HepG2 (cell line): ENCODE measurements around the gene NLRP12. TPM values are rescaled to one million over a fixed set of nuclear protein-coding genes. Genes with fewer than 3 reads are reported as not detected.

ENCODE experiments used
- FOSL2 ChIP-seq: sonication (generic); formaldehyde crosslinking; IDR thresholded peaks from 2 replicates; pipeline ENCODE4 v1.4.0; 2020; ENCODE audit warnings: missing genetic modification reagents
- FOXC1 ChIP-seq: sonication (generic); formaldehyde crosslinking; IDR thresholded peaks from 2 replicates; pipeline ENCODE4 v1.8.0; 2022; ENCODE audit warnings: mild to moderate bottlenecking, missing genetic modification reagents, borderline replicate concordance
- HNRNPL ChIP-seq: fragments of 200-400 bp; formaldehyde crosslinking; IDR thresholded peaks from 2 replicates; pipeline ENCODE4 v1.6.1; 2017; ENCODE audit warnings: mild to moderate bottlenecking, low read depth, low read length
- HNRNPUL1 ChIP-seq: fragments of 200-400 bp; formaldehyde crosslinking; IDR thresholded peaks from 2 replicates; pipeline ENCODE4 v1.6.1; 2017; ENCODE audit warnings: low read depth, mild to moderate bottlenecking, low read length, moderate library complexity
- MAFK ChIP-seq, 2 experiments: IDR thresholded peaks in 1 of 2; conservative IDR thresholded peaks in 1 of 2; 2 replicates each; pipeline ENCODE4 v1.6.1; 2011; ENCODE audit warnings: improper control_type of control experiment in 2 of 2, low read length in 2 of 2
- NR2F6 ChIP-seq, 2 experiments: IDR thresholded peaks; 2 replicates each; pipeline ENCODE4 v1.6.1; 2016; ENCODE audit warnings: antibody characterized with exemption in 1 of 2, mild to moderate bottlenecking in 1 of 2
- NRL ChIP-seq: sonication (generic); formaldehyde crosslinking; IDR thresholded peaks from 2 replicates; pipeline ENCODE4 v1.5.0; 2020; ENCODE audit warnings: missing genetic modification reagents, mild to moderate bottlenecking, moderate library complexity, borderline replicate concordance
- POGZ ChIP-seq: sonication (generic); formaldehyde crosslinking; IDR thresholded peaks from 2 replicates; pipeline ENCODE4 v1.4.0; 2020; ENCODE audit warnings: mild to moderate bottlenecking, missing genetic modification reagents
- SP140L ChIP-seq: sonication (generic); formaldehyde crosslinking; IDR thresholded peaks from 2 replicates; pipeline ENCODE4 v1.4.0; 2020; ENCODE audit warnings: missing genetic modification reagents, borderline replicate concordance
- ZEB1 ChIP-seq: IDR thresholded peaks from 2 replicates; pipeline ENCODE4 v1.6.1; 2012; ENCODE audit warnings: mild to moderate bottlenecking, low read depth, inconsistent platforms; ENCODE audit not compliant: insufficient replicate concordance
- ZNF160 ChIP-seq: sonication (generic); formaldehyde crosslinking; IDR thresholded peaks from 2 replicates; pipeline ENCODE4 v1.8.0; 2022; ENCODE audit warnings: mild to moderate bottlenecking, inconsistent platforms, missing genetic modification reagents
- ZNF230 ChIP-seq: sonication (generic); formaldehyde crosslinking; IDR thresholded peaks from 2 replicates; pipeline ENCODE4 v1.4.0; 2020; ENCODE audit warnings: mild to moderate bottlenecking, missing genetic modification reagents
- ZNF546 ChIP-seq: sonication (generic); formaldehyde crosslinking; conservative IDR thresholded peaks from 2 replicates; pipeline ENCODE4 v1.8.1; 2023; ENCODE audit warnings: mild to moderate bottlenecking, missing genetic modification reagents
- ZNF674 ChIP-seq: sonication (generic); formaldehyde crosslinking; IDR thresholded peaks from 2 replicates; pipeline ENCODE4 v1.5.0; 2020; ENCODE audit warnings: low read depth, mild to moderate bottlenecking, missing genetic modification reagents
- polyA plus RNA-seq, 8 experiments: library from polyadenylated mRNA; depleted of rRNA in 3 of 8; stranded (reverse) in 7 of 8; unstranded in 1 of 8; fragments of >200 nt; fragmentation: Illumina TruSeq in 4 of 8; extraction: Trizol in 4 of 8; gene quantifications; 2 replicates each; pipeline versions ENCODE4 v1.2.1 to v1.2.3, GENCODE V29; 2011 to 2016; ENCODE audit warnings: low read depth in 4 of 8, missing spikeins in 1 of 8, mixed read lengths in 1 of 8; ENCODE audit not compliant: insufficient read depth in 1 of 8
- total RNA-seq, 5 experiments: library from RNA; depleted of rRNA; stranded (reverse); fragments of >200 nt; fragmentation: Illumina TruSeq; extraction: Trizol; gene quantifications; 2 replicates each; pipeline ENCODE4 v1.2.3, GENCODE V29; 2016; ENCODE audit warnings: low read depth in 1 of 5
- TF ChIP-seq, protein P1 (sequence below): IDR thresholded peaks from 2 replicates; pipeline ENCODE4 v1.6.1; 2018; ENCODE audit warnings: missing genetic modification reagents, mild to moderate bottlenecking, missing compliant biosample characterization
- TF ChIP-seq, protein P2 (sequence below): sonication (generic); formaldehyde crosslinking; IDR thresholded peaks from 2 replicates; pipeline ENCODE4 v1.4.0; 2020; ENCODE audit warnings: mild to moderate bottlenecking, missing genetic modification reagents, borderline replicate concordance
- TF ChIP-seq, protein P3 (sequence below): sonication (generic); formaldehyde crosslinking; IDR thresholded peaks from 2 replicates; pipeline ENCODE4 v1.4.0; 2020; ENCODE audit warnings: mild to moderate bottlenecking, missing genetic modification reagents
- TF ChIP-seq, protein P4 (sequence below): sonication (generic); formaldehyde crosslinking; conservative IDR thresholded peaks from 2 replicates; pipeline ENCODE4 v1.4.0; 2020; ENCODE audit warnings: mild to moderate bottlenecking, missing genetic modification reagents, moderate library complexity

The NLRP12 gene
- total and polyA plus RNA-seq, 2 of the 13 experiments (the other 11 are each of a cell fraction or from before 2014, with no cell fraction given) = 0.15 to 0.20 TPM

DNA sequence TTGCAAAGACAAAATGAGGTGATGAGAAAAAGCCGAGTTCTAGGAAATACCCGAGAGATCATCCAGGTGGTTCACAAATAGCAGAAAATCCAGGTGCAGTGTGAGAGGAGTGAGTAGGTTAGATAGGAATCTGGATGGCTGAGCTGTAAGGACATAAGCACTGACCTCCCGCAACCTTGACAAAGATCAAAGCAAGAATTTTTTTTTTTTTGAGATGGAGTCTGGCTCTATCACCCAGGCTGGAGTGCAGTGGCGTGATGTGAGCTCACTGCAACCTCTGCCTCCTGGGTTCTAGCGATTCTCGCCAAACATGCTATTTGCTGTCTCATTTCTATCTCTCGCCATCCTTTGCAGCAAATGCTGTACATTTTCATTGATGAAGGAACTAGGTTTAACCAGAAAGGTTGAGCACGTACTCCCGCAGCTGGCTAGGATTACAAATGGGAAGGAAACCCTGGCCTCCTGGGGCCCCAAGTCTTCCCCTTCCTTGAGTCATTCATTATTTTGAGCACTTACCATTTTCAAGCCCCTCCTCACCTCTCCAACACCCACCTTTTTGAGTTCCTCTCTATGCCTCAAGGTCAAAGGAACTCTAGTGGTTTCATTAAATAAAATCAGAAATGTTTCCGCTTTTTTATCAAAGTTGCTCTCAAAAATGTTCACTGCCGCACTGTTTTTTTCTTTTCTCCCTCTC lies 38.8 kb downstream of the NLRP12 start (continued):
- TF ChIP-seq, protein P1, sequence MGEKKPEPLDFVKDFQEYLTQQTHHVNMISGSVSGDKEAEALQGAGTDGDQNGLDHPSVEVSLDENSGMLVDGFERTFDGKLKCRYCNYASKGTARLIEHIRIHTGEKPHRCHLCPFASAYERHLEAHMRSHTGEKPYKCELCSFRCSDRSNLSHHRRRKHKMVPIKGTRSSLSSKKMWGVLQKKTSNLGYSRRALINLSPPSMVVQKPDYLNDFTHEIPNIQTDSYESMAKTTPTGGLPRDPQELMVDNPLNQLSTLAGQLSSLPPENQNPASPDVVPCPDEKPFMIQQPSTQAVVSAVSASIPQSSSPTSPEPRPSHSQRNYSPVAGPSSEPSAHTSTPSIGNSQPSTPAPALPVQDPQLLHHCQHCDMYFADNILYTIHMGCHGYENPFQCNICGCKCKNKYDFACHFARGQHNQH = 0 out of 2 replicates have a peak, but pooled peaks have one; percentile 20
- TF ChIP-seq ZNF546 (CRISPR knock-in tag) = no peak
- peak; percentile 74 for TF ChIP-seq NR2F6 (IDR thresholded peaks at IDR 0.05)
- peak; percentile 77 for TF ChIP-seq NR2F6 (CRISPR knock-in tag; IDR thresholded peaks at IDR 0.05)
- TF ChIP-seq, protein P2, sequence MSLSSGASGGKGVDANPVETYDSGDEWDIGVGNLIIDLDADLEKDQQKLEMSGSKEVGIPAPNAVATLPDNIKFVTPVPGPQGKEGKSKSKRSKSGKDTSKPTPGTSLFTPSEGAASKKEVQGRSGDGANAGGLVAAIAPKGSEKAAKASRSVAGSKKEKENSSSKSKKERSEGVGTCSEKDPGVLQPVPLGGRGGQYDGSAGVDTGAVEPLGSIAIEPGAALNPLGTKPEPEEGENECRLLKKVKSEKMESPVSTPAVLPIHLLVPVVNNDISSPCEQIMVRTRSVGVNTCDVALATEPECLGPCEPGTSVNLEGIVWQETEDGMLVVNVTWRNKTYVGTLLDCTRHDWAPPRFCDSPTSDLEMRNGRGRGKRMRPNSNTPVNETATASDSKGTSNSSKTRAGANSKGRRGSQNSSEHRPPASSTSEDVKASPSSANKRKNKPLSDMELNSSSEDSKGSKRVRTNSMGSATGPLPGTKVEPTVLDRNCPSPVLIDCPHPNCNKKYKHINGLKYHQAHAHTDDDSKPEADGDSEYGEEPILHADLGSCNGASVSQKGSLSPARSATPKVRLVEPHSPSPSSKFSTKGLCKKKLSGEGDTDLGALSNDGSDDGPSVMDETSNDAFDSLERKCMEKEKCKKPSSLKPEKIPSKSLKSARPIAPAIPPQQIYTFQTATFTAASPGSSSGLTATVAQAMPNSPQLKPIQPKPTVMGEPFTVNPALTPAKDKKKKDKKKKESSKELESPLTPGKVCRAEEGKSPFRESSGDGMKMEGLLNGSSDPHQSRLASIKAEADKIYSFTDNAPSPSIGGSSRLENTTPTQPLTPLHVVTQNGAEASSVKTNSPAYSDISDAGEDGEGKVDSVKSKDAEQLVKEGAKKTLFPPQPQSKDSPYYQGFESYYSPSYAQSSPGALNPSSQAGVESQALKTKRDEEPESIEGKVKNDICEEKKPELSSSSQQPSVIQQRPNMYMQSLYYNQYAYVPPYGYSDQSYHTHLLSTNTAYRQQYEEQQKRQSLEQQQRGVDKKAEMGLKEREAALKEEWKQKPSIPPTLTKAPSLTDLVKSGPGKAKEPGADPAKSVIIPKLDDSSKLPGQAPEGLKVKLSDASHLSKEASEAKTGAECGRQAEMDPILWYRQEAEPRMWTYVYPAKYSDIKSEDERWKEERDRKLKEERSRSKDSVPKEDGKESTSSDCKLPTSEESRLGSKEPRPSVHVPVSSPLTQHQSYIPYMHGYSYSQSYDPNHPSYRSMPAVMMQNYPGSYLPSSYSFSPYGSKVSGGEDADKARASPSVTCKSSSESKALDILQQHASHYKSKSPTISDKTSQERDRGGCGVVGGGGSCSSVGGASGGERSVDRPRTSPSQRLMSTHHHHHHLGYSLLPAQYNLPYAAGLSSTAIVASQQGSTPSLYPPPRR (CRISPR knock-in tag) = peak; percentile 30; the same call in 1 of the 2 replicates
- TF ChIP-seq HNRNPL = no peak
- no peak for TF ChIP-seq ZNF230 (CRISPR knock-in tag)
- peak; percentile 80 for TF ChIP-seq FOSL2 (CRISPR knock-in tag)
- TF ChIP-seq, protein P3, sequence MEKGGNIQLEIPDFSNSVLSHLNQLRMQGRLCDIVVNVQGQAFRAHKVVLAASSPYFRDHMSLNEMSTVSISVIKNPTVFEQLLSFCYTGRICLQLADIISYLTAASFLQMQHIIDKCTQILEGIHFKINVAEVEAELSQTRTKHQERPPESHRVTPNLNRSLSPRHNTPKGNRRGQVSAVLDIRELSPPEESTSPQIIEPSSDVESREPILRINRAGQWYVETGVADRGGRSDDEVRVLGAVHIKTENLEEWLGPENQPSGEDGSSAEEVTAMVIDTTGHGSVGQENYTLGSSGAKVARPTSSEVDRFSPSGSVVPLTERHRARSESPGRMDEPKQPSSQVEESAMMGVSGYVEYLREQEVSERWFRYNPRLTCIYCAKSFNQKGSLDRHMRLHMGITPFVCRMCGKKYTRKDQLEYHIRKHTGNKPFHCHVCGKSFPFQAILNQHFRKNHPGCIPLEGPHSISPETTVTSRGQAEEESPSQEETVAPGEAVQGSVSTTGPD (CRISPR knock-in tag) = no peak
- no peak for TF ChIP-seq NRL
- no peak for TF ChIP-seq FOXC1 (CRISPR knock-in tag)
- no peak for TF ChIP-seq ZNF674 (CRISPR knock-in tag)
- no peak for TF ChIP-seq HNRNPUL1
- no peak for TF ChIP-seq POGZ
- TF ChIP-seq, protein P4, sequence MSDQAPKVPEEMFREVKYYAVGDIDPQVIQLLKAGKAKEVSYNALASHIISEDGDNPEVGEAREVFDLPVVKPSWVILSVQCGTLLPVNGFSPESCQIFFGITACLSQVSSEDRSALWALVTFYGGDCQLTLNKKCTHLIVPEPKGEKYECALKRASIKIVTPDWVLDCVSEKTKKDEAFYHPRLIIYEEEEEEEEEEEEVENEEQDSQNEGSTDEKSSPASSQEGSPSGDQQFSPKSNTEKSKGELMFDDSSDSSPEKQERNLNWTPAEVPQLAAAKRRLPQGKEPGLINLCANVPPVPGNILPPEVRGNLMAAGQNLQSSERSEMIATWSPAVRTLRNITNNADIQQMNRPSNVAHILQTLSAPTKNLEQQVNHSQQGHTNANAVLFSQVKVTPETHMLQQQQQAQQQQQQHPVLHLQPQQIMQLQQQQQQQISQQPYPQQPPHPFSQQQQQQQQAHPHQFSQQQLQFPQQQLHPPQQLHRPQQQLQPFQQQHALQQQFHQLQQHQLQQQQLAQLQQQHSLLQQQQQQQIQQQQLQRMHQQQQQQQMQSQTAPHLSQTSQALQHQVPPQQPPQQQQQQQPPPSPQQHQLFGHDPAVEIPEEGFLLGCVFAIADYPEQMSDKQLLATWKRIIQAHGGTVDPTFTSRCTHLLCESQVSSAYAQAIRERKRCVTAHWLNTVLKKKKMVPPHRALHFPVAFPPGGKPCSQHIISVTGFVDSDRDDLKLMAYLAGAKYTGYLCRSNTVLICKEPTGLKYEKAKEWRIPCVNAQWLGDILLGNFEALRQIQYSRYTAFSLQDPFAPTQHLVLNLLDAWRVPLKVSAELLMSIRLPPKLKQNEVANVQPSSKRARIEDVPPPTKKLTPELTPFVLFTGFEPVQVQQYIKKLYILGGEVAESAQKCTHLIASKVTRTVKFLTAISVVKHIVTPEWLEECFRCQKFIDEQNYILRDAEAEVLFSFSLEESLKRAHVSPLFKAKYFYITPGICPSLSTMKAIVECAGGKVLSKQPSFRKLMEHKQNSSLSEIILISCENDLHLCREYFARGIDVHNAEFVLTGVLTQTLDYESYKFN (CRISPR knock-in tag) = 0 out of 2 replicates have a peak, but pooled peaks have one; percentile 28
- TF ChIP-seq SP140L (CRISPR knock-in tag) = no peak
- TF ChIP-seq MAFK (conservative IDR thresholded peaks at IDR 0.05 in 1 of 2, IDR thresholded peaks at IDR 0.05 in 1 of 2; ENCODE audit: low read length in 2 of 2) = no peak
- TF ChIP-seq ZNF160 = no peak
- peak; percentile 85 for TF ChIP-seq ZEB1
